HepG2 (cell line): ENCODE results near the gene ZFAND2B. TPM values are rescaled to one million over a fixed set of nuclear protein-coding genes. Genes with fewer than 3 reads are reported as not detected.

Experiments used
- SAFB2 ChIP-seq: sonication (generic); formaldehyde crosslinking; IDR thresholded peaks from 2 replicates; pipeline ENCODE4 v1.5.1; 2020; ENCODE audit warnings: missing genetic modification reagents, low read depth, mild to moderate bottlenecking, borderline replicate concordance
- ZNF232 ChIP-seq: sonication (generic); formaldehyde crosslinking; IDR thresholded peaks from 2 replicates; pipeline ENCODE4 v1.4.0; 2020; ENCODE audit warnings: missing genetic modification reagents, borderline replicate concordance
- ZNF326 ChIP-seq: sonication (generic); formaldehyde crosslinking; IDR thresholded peaks from 2 replicates; pipeline ENCODE4 v1.4.0; 2020; ENCODE audit warnings: missing genetic modification reagents, borderline replicate concordance
- ZNF558 ChIP-seq: sonication (generic); formaldehyde crosslinking; IDR thresholded peaks from 2 replicates; pipeline ENCODE4 v1.9.0; 2022; ENCODE audit warnings: mild to moderate bottlenecking, missing genetic modification reagents, borderline replicate concordance
- ZNF646 ChIP-seq: sonication (generic); formaldehyde crosslinking; IDR thresholded peaks from 2 replicates; pipeline ENCODE4 v1.9.0; 2021; ENCODE audit warnings: mild to moderate bottlenecking, missing genetic modification reagents
- polyA plus RNA-seq, 8 experiments: library from polyadenylated mRNA; depleted of rRNA in 3 of 8; stranded (reverse) in 7 of 8; unstranded in 1 of 8; fragments of >200 nt; fragmentation: Illumina TruSeq in 4 of 8; extraction: Trizol in 4 of 8; gene quantifications; 2 replicates each; pipeline versions ENCODE4 v1.2.1 to v1.2.3, GENCODE V29; 2011 to 2016; ENCODE audit warnings: low read depth in 4 of 8, missing spikeins in 1 of 8, mixed read lengths in 1 of 8; ENCODE audit not compliant: insufficient read depth in 1 of 8
- total RNA-seq, 5 experiments: library from RNA; depleted of rRNA; stranded (reverse); fragments of >200 nt; fragmentation: Illumina TruSeq; extraction: Trizol; gene quantifications; 2 replicates each; pipeline ENCODE4 v1.2.3, GENCODE V29; 2016; ENCODE audit warnings: low read depth in 1 of 5
- TF ChIP-seq, protein P1 (sequence below): sonication (generic); formaldehyde crosslinking; IDR thresholded peaks from 2 replicates; pipeline ENCODE4 v1.5.1; 2020; ENCODE audit warnings: mild to moderate bottlenecking, missing genetic modification reagents, borderline replicate concordance
- TF ChIP-seq, protein P2 (sequence below): sonication (generic); formaldehyde crosslinking; IDR thresholded peaks from 2 replicates; pipeline ENCODE4 v1.4.0; 2020; ENCODE audit warnings: missing genetic modification reagents, borderline replicate concordance
- TF ChIP-seq, protein P3 (sequence below), 2 experiments: sonication (generic) in 1 of 2; formaldehyde crosslinking in 1 of 2; IDR thresholded peaks; 2 replicates each; pipeline versions ENCODE4 v1.4.0 to v1.6.1; 2016 to 2020; ENCODE audit warnings: borderline replicate concordance in 1 of 2, low read depth in 1 of 2, mild to moderate bottlenecking in 1 of 2, missing genetic modification reagents in 1 of 2

The ZFAND2B gene
- total and polyA plus RNA-seq, 2 of the 13 experiments (the other 11 are each of a cell fraction or from before 2014, with no cell fraction given) = 53.3 to 115 TPM

GRCh38 chr2:219177552-219178376 is 28.8 kb upstream of the ZFAND2B start, which contains the start of gene RETREG2 (continued):
- TF ChIP-seq ZNF558 (CRISPR knock-in tag) (no peak), ZNF326 (CRISPR knock-in tag) (no peak), ZNF646 (no peak), ZNF232 (CRISPR knock-in tag) (no peak), SAFB2 (CRISPR knock-in tag) (peak; percentile 94)
- TF ChIP-seq, protein P1, sequence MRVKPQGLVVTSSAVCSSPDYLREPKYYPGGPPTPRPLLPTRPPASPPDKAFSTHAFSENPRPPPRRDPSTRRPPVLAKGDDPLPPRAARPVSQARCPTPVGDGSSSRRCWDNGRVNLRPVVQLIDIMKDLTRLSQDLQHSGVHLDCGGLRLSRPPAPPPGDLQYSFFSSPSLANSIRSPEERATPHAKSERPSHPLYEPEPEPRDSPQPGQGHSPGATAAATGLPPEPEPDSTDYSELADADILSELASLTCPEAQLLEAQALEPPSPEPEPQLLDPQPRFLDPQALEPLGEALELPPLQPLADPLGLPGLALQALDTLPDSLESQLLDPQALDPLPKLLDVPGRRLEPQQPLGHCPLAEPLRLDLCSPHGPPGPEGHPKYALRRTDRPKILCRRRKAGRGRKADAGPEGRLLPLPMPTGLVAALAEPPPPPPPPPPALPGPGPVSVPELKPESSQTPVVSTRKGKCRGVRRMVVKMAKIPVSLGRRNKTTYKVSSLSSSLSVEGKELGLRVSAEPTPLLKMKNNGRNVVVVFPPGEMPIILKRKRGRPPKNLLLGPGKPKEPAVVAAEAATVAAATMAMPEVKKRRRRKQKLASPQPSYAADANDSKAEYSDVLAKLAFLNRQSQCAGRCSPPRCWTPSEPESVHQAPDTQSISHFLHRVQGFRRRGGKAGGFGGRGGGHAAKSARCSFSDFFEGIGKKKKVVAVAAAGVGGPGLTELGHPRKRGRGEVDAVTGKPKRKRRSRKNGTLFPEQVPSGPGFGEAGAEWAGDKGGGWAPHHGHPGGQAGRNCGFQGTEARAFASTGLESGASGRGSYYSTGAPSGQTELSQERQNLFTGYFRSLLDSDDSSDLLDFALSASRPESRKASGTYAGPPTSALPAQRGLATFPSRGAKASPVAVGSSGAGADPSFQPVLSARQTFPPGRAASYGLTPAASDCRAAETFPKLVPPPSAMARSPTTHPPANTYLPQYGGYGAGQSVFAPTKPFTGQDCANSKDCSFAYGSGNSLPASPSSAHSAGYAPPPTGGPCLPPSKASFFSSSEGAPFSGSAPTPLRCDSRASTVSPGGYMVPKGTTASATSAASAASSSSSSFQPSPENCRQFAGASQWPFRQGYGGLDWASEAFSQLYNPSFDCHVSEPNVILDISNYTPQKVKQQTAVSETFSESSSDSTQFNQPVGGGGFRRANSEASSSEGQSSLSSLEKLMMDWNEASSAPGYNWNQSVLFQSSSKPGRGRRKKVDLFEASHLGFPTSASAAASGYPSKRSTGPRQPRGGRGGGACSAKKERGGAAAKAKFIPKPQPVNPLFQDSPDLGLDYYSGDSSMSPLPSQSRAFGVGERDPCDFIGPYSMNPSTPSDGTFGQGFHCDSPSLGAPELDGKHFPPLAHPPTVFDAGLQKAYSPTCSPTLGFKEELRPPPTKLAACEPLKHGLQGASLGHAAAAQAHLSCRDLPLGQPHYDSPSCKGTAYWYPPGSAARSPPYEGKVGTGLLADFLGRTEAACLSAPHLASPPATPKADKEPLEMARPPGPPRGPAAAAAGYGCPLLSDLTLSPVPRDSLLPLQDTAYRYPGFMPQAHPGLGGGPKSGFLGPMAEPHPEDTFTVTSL (CRISPR knock-in tag) = peak; percentile 27; the same call in 1 of the 2 replicates
- TF ChIP-seq, protein P2, sequence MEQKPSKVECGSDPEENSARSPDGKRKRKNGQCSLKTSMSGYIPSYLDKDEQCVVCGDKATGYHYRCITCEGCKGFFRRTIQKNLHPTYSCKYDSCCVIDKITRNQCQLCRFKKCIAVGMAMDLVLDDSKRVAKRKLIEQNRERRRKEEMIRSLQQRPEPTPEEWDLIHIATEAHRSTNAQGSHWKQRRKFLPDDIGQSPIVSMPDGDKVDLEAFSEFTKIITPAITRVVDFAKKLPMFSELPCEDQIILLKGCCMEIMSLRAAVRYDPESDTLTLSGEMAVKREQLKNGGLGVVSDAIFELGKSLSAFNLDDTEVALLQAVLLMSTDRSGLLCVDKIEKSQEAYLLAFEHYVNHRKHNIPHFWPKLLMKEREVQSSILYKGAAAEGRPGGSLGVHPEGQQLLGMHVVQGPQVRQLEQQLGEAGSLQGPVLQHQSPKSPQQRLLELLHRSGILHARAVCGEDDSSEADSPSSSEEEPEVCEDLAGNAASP (CRISPR knock-in tag) = no peak
- TF ChIP-seq, protein P3, sequence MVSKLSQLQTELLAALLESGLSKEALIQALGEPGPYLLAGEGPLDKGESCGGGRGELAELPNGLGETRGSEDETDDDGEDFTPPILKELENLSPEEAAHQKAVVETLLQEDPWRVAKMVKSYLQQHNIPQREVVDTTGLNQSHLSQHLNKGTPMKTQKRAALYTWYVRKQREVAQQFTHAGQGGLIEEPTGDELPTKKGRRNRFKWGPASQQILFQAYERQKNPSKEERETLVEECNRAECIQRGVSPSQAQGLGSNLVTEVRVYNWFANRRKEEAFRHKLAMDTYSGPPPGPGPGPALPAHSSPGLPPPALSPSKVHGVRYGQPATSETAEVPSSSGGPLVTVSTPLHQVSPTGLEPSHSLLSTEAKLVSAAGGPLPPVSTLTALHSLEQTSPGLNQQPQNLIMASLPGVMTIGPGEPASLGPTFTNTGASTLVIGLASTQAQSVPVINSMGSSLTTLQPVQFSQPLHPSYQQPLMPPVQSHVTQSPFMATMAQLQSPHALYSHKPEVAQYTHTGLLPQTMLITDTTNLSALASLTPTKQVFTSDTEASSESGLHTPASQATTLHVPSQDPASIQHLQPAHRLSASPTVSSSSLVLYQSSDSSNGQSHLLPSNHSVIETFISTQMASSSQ (IDR thresholded peaks at IDR 0.05; ENCODE audit: low read depth) = no peak
- TF ChIP-seq, protein P3 (CRISPR knock-in tag; IDR thresholded peaks at IDR 0.05; ENCODE audit: borderline replicate concordance) = peak; percentile 65; the same call in 1 of the 2 replicates
